ENCODE measurements around the gene GRAMD1B. TPM values are rescaled to one million over a fixed set of nuclear protein-coding genes. Genes with fewer than 3 reads are reported as not detected.

The GRAMD1B gene
- total RNA-seq, 1 experiment from 2014 or later, result 12.7 TPM

GRCh38 chr11:123531325-123531724, 101.3 kb downstream of the GRAMD1B start:
- no peaks in the 10 kb centered on the region for H3K79me2 ChIP-seq (ENCODE audit: insufficient read depth, low read length)
- H3K9me2 ChIP-seq (ENCODE audit: insufficient read depth), result no peaks in the 10 kb centered on the region
- no peak overlapping the region for H3K4me2 ChIP-seq (ENCODE audit: low read length)
- ChIA-PET POLR2A (no interaction called here), RAD21 (ENCODE audit: low non-redundant PET in 1 of 2, low total read pairs in 2 of 2, uncharacterized antibody in 2 of 2, unreplicated experiment in 2 of 2) (no interaction called here), CTCF (no interaction called here)
- no peak overlapping the region for H3K27ac ChIP-seq (ENCODE audit: low read depth, low read length)
- H3K4me1 ChIP-seq (ENCODE audit: control insufficient read depth in 1 of 2, insufficient read depth in 2 of 2, low read length in 2 of 2), result peaks cover 0 to 5% of the 10 kb centered on the region in 2 experiments; a peak in 1 of 4 replicates
- BruUV-seq (replicated peaks), result no TSS peak
- TF ChIP-seq POLR2A (IDR thresholded peaks at IDR 0.05; ENCODE audit: borderline replicate concordance, extremely low read depth, insufficient read depth, insufficient read length) (no peak), ELF1 (IDR thresholded peaks at IDR 0.05; ENCODE audit: borderline replicate concordance, low read depth) (no peak), EZH2phosphoT487 (IDR thresholded peaks at IDR 0.05; ENCODE audit: borderline replicate concordance) (no peak), POLR2AphosphoS5 (IDR thresholded peaks at IDR 0.05; ENCODE audit: low read depth, low read length) (no peak), CBX3 (IDR thresholded peaks at IDR 0.05; ENCODE audit: low read depth) (no peak)
- TF ChIP-seq, protein P1, sequence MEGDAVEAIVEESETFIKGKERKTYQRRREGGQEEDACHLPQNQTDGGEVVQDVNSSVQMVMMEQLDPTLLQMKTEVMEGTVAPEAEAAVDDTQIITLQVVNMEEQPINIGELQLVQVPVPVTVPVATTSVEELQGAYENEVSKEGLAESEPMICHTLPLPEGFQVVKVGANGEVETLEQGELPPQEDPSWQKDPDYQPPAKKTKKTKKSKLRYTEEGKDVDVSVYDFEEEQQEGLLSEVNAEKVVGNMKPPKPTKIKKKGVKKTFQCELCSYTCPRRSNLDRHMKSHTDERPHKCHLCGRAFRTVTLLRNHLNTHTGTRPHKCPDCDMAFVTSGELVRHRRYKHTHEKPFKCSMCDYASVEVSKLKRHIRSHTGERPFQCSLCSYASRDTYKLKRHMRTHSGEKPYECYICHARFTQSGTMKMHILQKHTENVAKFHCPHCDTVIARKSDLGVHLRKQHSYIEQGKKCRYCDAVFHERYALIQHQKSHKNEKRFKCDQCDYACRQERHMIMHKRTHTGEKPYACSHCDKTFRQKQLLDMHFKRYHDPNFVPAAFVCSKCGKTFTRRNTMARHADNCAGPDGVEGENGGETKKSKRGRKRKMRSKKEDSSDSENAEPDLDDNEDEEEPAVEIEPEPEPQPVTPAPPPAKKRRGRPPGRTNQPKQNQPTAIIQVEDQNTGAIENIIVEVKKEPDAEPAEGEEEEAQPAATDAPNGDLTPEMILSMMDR (IDR thresholded peaks at IDR 0.05 in 2 of 3, conservative IDR thresholded peaks at IDR 0.05 in 1 of 3; ENCODE audit: borderline replicate concordance in 1 of 3, insufficient read depth in 1 of 3, low read depth in 2 of 3, low read length in 2 of 3), result no peak
- intact Hi-C loops (cut with micrococcal nuclease), result no loop called here
- H3K27me3 ChIP-seq (ENCODE audit: insufficient read depth, low read length), result no peaks in the 10 kb centered on the region
- ATAC-seq (no peak), DNase-seq (ENCODE audit: low read depth, low spot score) (no peak)
- no peak overlapping the region for H2AFZ ChIP-seq (ENCODE audit: low read depth, low read length, poor library complexity, severe bottlenecking)
- H3K36me3 ChIP-seq (ENCODE audit: control insufficient read depth in 1 of 2, insufficient read depth in 2 of 2, low read length in 2 of 2), result no peaks in the 10 kb centered on the region
- H3K9ac ChIP-seq (ENCODE audit: low read length), result no peak overlapping the region
- H4K20me1 ChIP-seq (ENCODE audit: insufficient read depth), result no peaks in the 10 kb centered on the region
- no peaks in the 10 kb centered on the region for H3K9me3 ChIP-seq (ENCODE audit: control insufficient read depth in 1 of 2, insufficient read depth in 1 of 2, low read depth in 1 of 2, low read length in 2 of 2)
- H3K4me3 ChIP-seq (replicated peaks in 1 of 2; ENCODE audit: low read depth in 1 of 2, low read length in 2 of 2), result no peak overlapping the region

- Histone ChIP-seq H2AFZ (ENCODE audit: low read depth, low read length, poor library complexity, severe bottlenecking) (no peak overlapping the region), H3K36me3 (ENCODE audit: control insufficient read depth in 1 of 2, insufficient read depth in 2 of 2, low read length in 2 of 2) (no peaks in the 10 kb centered on the region), H3K4me1 (ENCODE audit: control insufficient read depth in 1 of 2, insufficient read depth in 2 of 2, low read length in 2 of 2) (peaks cover 6 to 13% of the 10 kb centered on the region in 2 experiments), H3K27ac (ENCODE audit: low read depth, low read length) (no peak overlapping the region), H3K27me3 (ENCODE audit: insufficient read depth, low read length) (no peaks in the 10 kb centered on the region), H3K9me2 (ENCODE audit: insufficient read depth) (no peaks in the 10 kb centered on the region), H3K9ac (ENCODE audit: low read length) (no peak overlapping the region), H3K79me2 (ENCODE audit: insufficient read depth, low read length) (no peaks in the 10 kb centered on the region), H3K4me3 (replicated peaks in 1 of 2; ENCODE audit: low read depth in 1 of 2, low read length in 2 of 2) (no peak overlapping the region), H4K20me1 (ENCODE audit: insufficient read depth) (no peaks in the 10 kb centered on the region), H3K4me2 (ENCODE audit: low read length) (no peak overlapping the region), H3K9me3 (ENCODE audit: control insufficient read depth in 1 of 2, insufficient read depth in 1 of 2, low read depth in 1 of 2, low read length in 2 of 2) (no peaks in the 10 kb centered on the region)
- ATAC-seq (peak; percentile 82), DNase-seq (ENCODE audit: low read depth, low spot score) (no peak)
- BruUV-seq (replicated peaks), result no TSS peak
- intact Hi-C loops (cut with micrococcal nuclease), result no loop called here
- ChIA-PET RAD21 (ENCODE audit: low non-redundant PET in 1 of 2, low total read pairs in 2 of 2, uncharacterized antibody in 2 of 2, unreplicated experiment in 2 of 2) (no interaction called here), CTCF (no interaction called here), POLR2A (no interaction called here)
- TF ChIP-seq ZFX (IDR thresholded peaks at IDR 0.05) (no peak), TCF7L2 (IDR thresholded peaks at IDR 0.05; ENCODE audit: borderline replicate concordance, extremely low read depth, insufficient read depth, insufficient read length) (no peak), EZH2phosphoT487 (IDR thresholded peaks at IDR 0.05; ENCODE audit: borderline replicate concordance) (no peak), POLR2A (IDR thresholded peaks at IDR 0.05; ENCODE audit: borderline replicate concordance, extremely low read depth, insufficient read depth, insufficient read length) (no peak), CBX3 (IDR thresholded peaks at IDR 0.05; ENCODE audit: low read depth) (no peak), CEBPB (IDR thresholded peaks at IDR 0.05; ENCODE audit: low read depth) (no peak), ZNF274 (IDR thresholded peaks at IDR 0.05; ENCODE audit: low read depth, low read length) (no peak), ZBTB33 (IDR thresholded peaks at IDR 0.05; ENCODE audit: extremely low read depth, insufficient replicate concordance, low read length) (no peak), SRF (IDR thresholded peaks at IDR 0.05; ENCODE audit: low read depth) (no peak), EGR1 (IDR thresholded peaks at IDR 0.05; ENCODE audit: low read depth) (no peak), SIN3A (IDR thresholded peaks at IDR 0.05; ENCODE audit: low read depth) (no peak), YY1 (IDR thresholded peaks at IDR 0.05; ENCODE audit: extremely low read depth, insufficient replicate concordance, low read depth, low read length) (no peak), JUND (IDR thresholded peaks at IDR 0.05) (no peak), ELF1 (IDR thresholded peaks at IDR 0.05; ENCODE audit: borderline replicate concordance, low read depth) (no peak), EZH2 (IDR thresholded peaks at IDR 0.05) (no peak), RAD21 (IDR thresholded peaks at IDR 0.05; ENCODE audit: low read depth) (no peak)
- TF ChIP-seq, protein P2, sequence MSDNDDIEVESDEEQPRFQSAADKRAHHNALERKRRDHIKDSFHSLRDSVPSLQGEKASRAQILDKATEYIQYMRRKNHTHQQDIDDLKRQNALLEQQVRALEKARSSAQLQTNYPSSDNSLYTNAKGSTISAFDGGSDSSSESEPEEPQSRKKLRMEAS (IDR thresholded peaks at IDR 0.05), result no peak
Observed at GRCh38 chr11:123532131-123532530, 102.1 kb downstream of the GRAMD1B start.
